GM12891 (cell line): ENCODE data around the gene MCAT.
A peak's percentile ranks its signal among the peaks of the same experiment; 100 is the strongest.

Source experiments
- DNase-seq: peaks from one replicate; pipeline ENCODE4 v3.0.0; 2011; ENCODE audit warnings: low spot score; ENCODE audit not compliant: insufficient read length
- FAIRE-seq: peaks from 2 replicates; lab custom pipeline; 2011; peaks lifted over from hg19 to GRCh38; lab: Jason Lieb, UNC
- PAX5 ChIP-seq: IDR thresholded peaks from 2 replicates; pipeline ENCODE4 v1.6.1; 2011; ENCODE audit warnings: low read length, moderate library complexity, mild to moderate bottlenecking; ENCODE audit not compliant: insufficient read depth, severe bottlenecking
- POLR2A ChIP-seq: IDR thresholded peaks from 2 replicates; pipeline ENCODE4 v1.6.1; 2011; ENCODE audit warnings: low read depth, low read length, control low read depth
- POLR2AphosphoS5 ChIP-seq: IDR thresholded peaks from 2 replicates; pipeline ENCODE4 v1.6.1; 2011; ENCODE audit warnings: low read depth, low read length, control low read depth
- POU2F2 ChIP-seq: IDR thresholded peaks from 2 replicates; pipeline ENCODE4 v1.6.1; 2011; ENCODE audit warnings: low read depth, mild to moderate bottlenecking, control low read depth, low read length, moderate library complexity
- SPI1 ChIP-seq: IDR thresholded peaks from 2 replicates; pipeline ENCODE4 v1.6.1; 2011; ENCODE audit warnings: low read depth, low read length, control low read depth
- TAF1 ChIP-seq: IDR thresholded peaks from 2 replicates; pipeline ENCODE4 v1.6.1; 2011; ENCODE audit warnings: low read depth, low read length, control low read depth

The MCAT gene

GRCh38 chr22:43164636-43165035 lies 21.4 kb upstream of the MCAT start:
- FAIRE-seq (no peak), DNase-seq (no peak)
- TF ChIP-seq TAF1 = no peak

DNA sequence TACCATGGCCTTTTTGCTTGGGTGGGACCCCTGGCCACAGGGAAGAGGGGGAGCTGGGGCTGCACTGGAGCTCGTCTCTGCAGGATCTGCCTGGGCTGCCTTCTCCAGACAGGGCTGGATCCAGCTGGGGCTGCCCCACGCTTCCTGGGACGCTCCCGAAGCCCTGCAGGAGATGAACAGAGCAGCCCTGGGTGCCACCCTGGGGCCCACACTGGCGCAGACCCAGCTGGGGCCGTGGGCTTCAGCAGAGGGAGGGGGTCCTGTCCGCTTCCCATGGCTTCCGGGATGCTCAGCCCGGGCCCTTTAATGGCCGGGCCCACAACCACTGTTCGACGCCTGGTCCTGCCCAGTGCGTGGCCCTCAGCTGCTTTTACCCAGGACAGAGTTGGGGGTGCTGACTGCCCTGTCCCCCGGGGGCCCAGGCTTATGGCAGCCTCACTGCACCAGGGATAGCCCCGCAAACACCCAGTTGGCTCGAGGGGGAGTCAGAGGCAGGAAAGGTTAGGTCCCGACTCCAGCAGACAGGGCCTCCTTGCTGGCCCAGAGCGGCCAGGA lies 20.1 kb upstream of the MCAT start:
- FAIRE-seq = no peak
- TF ChIP-seq POLR2A (no peak), PAX5 (no peak), POU2F2 (no peak), POLR2AphosphoS5 (no peak), TAF1 (no peak), SPI1 (no peak)
- no peak for DNase-seq

GRCh38 chr22:43162412-43163150 lies 19.4 kb upstream of the MCAT start:
- no peak for FAIRE-seq
- TF ChIP-seq POU2F2 = no peak
- no peak for TF ChIP-seq POLR2AphosphoS5
- no peak for TF ChIP-seq TAF1
- no peak for TF ChIP-seq POLR2A
- TF ChIP-seq SPI1 = no peak
- no peak for DNase-seq

GRCh38 chr22:43160497-43161126 lies 17.4 kb upstream of the MCAT start:
- DNase-seq (no peak), FAIRE-seq (peak; percentile 33)
- TF ChIP-seq PAX5 (no peak), POLR2AphosphoS5 (no peak), POLR2A (no peak), SPI1 (no peak), POU2F2 (no peak), TAF1 (no peak)

- FAIRE-seq = no peak
- TF ChIP-seq POU2F2 (no peak), PAX5 (no peak), POLR2A (no peak), SPI1 (no peak), TAF1 (no peak), POLR2AphosphoS5 (no peak)
- DNase-seq = no peak
Observed at GRCh38 chr22:43159484-43160178, 16.4 kb upstream of the MCAT start.

GRCh38 chr22:43158778-43159483 lies 15.7 kb upstream of the MCAT start:
- no peak for TF ChIP-seq TAF1
- no peak for TF ChIP-seq PAX5
- TF ChIP-seq POU2F2 = no peak
- TF ChIP-seq POLR2A = no peak
- TF ChIP-seq SPI1 = no peak
- no peak for TF ChIP-seq POLR2AphosphoS5
- FAIRE-seq = no peak

DNA sequence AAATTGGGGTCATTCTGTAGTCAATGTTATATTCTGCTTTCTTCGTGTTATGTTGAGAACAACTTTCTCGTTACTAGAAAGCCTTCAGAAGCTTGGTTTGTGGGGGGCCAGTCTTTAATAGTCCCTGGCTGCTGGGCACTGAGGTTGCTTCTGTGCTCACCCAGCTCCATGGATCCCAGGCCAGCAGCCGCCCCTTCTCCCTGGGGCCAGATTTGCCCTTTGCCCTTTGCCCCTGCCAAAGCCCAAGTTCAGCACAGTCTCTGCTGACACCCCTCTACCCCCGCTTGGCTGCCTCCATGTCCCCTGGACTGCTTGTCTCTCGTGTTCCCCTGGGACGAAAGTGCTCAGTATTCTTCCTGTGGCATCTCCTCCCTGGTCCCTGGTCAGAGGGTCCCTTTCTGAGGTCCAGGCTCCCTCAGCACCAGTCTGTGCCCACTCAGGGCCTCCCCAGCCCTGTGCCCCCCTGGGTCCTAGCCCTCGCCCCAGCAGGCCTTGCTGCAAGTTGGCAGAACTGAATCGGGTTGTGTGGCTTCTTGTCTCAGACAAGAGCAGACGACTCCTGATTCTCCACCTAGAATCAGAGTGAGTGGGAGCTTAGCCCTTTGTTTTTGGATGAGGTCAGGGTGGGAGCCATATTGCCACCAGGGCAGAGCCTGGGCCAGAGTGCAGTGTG lies 14.8 kb upstream of the MCAT start:
- DNase-seq (no peak), FAIRE-seq (no peak)
- no peak for TF ChIP-seq SPI1
- no peak for TF ChIP-seq POU2F2
- TF ChIP-seq TAF1 = no peak
- no peak for TF ChIP-seq PAX5
- no peak for TF ChIP-seq POLR2A
- TF ChIP-seq POLR2AphosphoS5 = no peak

More at GRCh38 chr22:43158778-43159483, 15.7 kb upstream of the MCAT start:
- no peak for DNase-seq

GRCh38 chr22:43156413-43156812 lies 13.2 kb upstream of the MCAT start:
- DNase-seq (no peak), FAIRE-seq (no peak)
- TF ChIP-seq POU2F2 = no peak
- TF ChIP-seq POLR2A = no peak
- no peak for TF ChIP-seq TAF1
- TF ChIP-seq SPI1 = no peak
- no peak for TF ChIP-seq PAX5
- no peak for TF ChIP-seq POLR2AphosphoS5
